Stimulated activated CD8-positive, alpha-beta memory T cell treated with anti-CD3 and anti-CD28 coated beads, Interleukin-2, amount 100 ng/mL, for 48 hours (primary cell): Measurements from ENCODE around the gene DCAF12.
A peak's percentile ranks its signal among the peaks of the same experiment; 100 is the strongest.
"Not testable (repeated sequence)": the region's sequence is repeated elsewhere in the genome, so short reads cannot be mapped to it uniquely, and the experiment has no call there.

Experiments used
- DNase-seq, 2 donors: peaks; one replicate each; pipeline ENCODE4 v3.0.0-alpha.2; 2020; ENCODE audit warnings: low read depth in 2 of 2

The DCAF12 gene

DNA sequence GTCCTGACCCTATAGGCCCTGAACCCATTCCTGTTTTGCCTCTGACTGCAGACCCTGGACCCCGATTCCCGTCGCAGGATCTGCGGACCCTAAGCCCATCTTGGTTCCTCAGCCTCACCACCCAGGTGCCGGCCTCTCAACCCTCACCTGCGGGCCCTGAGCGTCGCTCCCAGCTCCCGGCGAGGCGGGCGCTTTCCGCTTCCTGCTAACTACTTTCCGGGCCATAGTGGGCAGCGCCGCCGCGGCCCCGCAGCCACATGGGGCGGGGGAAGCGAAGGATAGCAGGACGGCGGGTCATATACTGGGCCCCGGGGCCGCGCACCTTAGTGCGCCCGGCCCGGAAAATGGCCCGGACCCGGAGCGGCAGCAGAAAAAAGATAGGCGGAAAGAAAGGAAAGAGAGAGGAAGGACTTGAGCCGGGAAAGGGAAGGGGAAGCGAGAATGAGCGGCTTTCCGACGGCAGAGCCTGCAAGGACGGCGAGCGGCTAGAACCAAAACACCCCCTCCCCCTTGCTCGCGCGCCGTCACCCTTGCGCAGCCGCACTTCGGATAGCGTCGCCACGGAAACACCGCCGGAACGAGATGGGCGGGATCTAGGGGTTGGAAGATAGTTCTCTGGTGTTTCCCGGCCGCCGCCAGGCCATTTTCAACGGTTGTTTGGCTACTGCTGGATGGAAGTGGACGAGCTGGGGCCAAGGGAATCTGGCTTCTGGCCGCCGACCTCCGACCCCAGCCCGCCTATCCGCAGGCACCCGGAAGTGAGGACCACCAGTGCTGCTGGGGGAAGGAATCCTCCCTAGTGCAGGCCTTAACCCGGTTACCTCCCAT is at the start of gene DCAF12:
DCAF12 (minus strand) TSS at position 492 of the 828 bp plus-strand sequence; CDS start at position 225, 267 bp downstream.
- DNase-seq = peak; percentile 83 to 85

DNA sequence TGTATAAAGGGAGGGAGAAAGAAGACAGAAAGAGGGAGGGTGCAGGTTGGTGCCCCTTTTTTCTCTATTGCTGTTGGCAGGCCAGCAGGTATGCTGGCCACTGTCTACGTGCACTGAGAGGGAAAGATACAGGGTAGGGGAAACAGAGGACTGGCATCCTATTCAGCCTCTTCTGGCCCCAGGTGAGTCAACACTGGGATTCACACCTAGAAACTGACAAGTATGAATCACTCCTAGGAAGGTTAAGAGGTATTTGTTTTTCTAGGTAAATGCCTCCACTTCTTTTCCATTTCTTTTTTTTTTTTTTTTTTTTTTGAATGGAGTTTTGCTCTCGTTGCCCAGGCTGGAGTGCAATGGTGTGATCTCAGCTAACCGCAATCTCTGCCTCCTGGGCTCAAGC is 49.6 kb upstream of the DCAF12 start:
- DNase-seq = no peak

DNA sequence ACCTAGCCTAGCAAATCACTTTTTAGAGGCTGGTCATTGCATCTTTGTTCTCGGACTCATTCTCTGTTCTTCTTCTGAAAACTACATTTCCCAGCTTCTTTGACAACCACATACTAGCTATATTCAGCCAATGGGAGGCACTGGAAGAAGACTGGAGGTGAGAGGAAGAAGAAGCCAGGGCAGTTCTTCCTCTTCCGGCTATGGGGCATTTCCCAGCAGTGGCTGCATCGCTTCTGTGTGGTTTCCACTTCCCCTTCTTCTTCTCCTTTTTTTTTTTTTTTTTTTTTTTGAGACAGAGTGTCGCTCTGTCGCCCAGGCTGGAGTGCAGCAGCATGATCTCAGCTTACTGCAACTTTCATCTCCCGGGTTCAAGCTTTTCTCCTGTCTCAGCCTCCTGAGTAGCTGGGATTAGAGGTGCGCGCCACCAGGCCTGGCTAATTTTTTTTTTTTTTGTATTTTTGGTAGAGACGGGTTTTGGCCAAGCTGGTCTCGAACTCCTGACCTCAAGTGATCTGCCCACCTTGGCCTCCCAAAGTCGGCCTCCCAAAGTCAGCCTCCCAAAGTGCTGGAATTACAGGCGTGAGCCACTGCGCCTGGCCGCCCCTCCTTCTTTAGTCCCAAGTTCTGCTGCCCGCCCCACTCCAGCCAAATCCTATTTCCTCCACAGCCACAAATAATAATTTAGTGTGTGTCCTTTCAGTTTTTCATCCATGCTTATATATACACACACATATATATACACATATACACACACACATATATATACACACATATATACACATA is 45.4 kb upstream of the DCAF12 start:
- no peak for DNase-seq

DNA sequence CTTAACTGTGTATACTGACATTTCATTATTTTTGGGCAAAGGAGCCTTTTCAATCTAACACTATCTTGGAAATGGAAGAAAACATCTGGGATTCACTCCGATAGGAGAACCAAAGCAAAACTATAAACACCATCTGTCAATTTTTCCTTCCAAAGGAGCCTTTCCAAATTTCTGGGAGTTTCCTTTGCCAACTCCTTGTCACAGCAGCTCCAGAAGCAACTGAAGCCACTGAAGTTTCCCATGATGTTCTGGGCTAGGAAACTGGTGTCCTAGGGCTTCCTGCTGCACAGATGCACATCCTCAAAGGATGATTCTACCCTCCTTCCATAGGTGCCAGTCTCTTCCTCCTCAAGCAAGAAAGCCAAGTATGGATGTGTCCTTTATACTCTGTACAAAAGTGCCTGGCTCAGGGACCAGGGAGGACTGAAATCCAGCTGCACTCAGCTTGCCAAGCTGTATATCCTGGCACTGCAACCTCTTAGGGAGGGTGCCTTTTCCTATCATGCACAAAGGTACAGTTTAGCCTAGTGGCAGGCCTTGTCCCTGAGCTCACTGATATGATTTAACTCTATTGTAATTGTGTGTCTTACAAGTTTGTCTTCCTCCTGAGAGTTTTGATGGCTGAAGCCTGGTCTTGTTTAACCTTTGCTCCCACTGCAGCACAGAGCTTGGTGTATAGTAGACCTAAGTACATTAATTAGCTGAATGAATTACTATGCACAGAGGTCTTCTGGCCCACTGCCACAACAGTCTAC is 43.9 kb upstream of the DCAF12 start:
- no peak for DNase-seq

DNA sequence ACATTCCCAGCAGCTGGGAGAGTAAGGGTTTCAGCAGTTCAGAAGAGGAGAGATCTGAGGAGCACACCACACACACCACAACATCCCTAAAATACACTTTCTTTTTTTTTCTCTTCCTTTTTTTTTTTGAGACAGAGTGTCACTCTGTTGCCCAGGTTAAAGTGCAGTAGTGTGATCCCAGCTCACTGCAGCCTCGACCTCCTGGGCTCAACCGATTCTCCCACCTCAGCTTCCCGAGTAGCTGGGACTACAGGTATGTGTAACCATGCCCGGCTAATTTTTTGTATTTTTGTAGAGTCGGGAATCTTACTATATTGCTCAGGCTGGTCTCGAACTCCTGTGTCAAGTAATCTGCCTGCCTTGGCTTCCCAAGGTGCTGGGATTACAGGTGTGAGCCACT is 42.6 kb upstream of the DCAF12 start:
- no peak for DNase-seq

DNA sequence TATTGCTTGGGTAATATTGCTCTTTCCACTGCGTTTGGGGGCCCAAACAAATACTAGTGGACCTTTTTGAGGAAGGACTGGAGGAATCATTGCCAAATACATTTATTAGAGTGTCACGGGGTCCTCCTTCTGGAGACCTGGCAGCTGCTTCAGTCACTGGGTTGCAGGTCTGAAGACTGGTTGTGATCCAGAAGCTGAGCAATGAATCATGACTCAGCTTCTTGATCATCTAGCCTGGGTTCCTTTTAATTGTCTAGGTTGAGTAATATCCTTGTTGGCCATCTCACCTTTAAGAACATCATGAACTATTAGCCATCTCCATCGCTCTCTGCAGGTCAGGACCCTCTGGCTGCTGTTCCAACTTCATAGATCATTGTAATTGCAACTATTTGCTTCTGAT is 36.9 kb upstream of the DCAF12 start:
- no peak for DNase-seq

DNA sequence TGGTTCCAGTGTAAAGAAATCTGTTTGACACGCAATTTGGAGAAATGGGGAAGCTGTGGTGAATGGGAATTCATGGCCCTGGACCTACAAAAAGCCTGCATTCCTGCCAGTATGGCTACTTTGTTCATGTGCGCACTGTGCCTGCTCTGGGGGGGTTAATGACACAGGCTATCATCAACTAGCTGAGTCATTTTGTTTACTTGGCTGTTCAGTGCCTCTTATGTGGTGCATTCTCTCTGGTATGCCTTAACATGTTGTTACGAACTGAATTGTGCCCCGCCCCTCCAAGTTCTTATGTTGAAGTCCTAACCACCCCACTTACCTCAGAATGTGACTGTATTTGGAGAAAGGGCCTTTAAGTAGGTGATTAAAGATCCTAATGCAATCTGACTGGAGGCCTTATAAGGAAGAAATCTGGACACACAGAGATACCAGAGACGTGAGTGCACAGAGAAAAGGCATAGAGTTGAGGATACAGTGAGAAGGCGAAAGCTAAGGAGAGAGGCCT is 31.9 kb upstream of the DCAF12 start:
- no peak for DNase-seq

DNA sequence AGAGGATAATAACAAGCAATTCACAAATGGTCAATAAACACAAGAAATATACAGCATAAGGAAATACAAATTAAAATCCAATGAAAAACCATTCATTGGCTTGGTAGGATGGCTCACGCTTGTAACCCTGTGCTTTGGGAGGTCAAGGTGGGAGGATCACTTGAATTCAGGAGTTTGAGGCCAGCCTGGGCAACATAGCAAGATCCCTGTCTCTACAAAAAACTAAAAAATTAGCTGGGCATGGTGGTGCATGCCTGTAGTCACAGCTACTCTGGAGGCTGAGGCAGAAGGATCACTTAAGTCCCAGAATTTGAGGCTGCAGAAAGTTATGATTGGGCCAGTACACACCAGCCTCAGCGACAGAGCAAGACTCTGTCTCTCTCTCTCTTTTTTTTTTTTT is 31.4 kb upstream of the DCAF12 start:
- DNase-seq = no peak

DNA sequence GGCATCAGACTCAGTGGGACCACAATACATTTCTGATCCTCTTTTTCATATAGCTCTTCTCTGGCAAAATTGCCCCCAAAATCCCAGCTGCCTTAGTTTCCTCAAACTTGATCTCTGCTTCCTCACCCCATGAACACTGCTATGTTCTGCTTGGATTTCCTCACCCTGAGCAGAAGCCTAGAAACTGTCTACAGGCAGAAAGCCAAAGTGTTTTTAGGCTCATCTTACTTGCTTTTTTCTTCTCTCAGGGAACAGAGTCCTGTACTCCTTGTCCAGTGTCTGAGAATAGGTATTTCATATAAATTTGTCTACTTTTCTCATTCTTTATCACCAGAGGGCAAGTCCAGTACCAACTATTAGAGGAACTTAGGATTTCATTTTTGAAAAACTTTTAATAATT is 30.8 kb upstream of the DCAF12 start:
- no peak for DNase-seq

DNA sequence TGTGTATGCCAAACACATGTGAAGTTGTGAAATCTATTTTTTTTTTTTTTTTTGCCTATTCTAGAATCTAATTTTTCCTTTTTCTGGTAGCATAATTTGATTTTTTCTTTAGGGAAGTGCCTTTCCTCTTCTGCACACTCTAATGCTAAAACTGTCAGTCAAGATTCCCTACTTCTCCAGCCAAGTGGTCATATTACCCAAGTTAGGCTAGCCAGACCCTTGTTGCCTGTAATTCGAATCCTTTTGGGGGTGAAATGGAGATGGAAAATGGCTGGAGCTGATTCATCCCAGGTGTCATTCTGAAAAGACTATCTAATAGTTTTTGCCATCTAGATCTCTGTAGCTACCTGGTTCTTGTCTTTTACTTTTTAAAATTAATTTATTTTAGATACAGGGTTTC is 27.6 kb upstream of the DCAF12 start:
- no peak for DNase-seq

DNA sequence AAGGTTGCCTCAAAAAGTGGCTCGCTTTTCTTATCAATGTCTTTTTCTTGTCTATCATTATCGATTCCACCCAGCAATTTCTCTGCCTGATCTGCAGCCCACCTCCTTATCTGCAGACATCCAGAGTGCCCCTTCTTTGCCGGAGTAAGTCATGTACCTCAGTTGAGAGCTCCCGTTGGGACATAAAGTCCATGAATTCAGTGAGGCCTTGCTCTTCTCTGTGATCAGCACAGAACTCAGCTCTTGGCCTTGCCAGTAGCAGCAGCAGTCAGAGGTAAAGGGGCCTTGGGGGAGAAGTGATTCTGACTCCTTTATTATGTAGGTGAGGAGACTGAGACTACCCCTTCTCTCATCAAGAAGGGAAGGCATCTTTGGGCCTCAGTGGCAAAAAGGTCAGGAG is 24.9 kb upstream of the DCAF12 start:
- DNase-seq = no peak

DNA sequence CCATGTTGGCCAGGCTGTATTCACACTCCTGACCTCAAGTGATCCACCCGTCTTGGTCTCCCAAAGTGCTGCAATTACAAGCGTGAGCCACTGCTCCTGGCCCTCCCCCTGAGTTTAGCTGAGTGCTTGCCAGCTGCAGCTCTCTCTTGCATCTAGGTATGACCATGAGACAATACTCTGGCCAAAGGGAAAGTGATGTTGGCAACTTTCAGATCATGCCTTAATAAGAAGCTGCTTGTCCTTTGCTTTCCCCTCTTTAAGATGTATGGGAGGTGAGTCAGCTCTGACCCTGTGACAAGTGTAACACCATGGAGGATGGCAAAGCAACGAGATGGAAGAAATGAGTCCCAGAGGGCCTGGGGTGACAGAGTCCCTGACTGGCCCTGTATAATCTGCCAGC is 18.7 kb upstream of the DCAF12 start:
- DNase-seq = no peak

DNA sequence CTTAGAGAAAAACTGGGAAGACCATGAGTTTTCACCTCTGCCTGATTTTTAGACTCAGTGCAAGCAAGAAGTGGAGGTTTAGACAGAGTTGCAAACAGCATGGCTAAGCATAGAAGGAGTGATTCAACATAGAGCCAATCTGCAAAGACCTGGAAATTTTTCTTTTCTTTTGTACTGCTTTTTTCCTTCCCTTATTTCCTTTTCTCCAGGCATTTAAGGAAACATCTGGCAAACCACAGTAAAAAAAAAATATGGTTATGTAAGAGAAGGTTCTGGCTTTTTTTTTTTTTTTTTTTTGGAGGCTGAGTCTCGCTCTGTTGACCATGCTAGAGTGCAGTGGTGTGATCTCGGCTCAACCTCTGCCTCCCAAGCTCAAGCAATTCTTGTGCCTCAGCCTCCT is 16.6 kb upstream of the DCAF12 start:
- DNase-seq = no peak

DNA sequence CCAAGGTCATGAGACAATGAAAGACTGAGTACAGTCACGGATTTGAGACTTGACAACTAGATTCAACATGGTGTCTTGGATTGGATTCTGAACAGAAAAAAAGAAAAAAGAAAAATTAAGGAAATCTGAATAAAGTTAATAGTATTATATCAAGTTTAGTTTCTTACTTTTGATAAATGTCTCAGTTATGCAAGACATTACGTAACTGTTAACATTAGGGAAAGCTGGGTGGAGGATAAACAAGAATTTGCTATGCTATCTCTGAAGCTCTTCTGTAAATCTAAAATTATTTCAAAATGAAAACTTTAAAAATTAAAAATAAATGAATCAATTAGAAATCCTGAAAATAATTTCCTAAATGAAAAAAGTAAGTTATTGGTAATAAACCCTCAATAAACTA is 14.4 kb upstream of the DCAF12 start:
- no peak for DNase-seq

DNA sequence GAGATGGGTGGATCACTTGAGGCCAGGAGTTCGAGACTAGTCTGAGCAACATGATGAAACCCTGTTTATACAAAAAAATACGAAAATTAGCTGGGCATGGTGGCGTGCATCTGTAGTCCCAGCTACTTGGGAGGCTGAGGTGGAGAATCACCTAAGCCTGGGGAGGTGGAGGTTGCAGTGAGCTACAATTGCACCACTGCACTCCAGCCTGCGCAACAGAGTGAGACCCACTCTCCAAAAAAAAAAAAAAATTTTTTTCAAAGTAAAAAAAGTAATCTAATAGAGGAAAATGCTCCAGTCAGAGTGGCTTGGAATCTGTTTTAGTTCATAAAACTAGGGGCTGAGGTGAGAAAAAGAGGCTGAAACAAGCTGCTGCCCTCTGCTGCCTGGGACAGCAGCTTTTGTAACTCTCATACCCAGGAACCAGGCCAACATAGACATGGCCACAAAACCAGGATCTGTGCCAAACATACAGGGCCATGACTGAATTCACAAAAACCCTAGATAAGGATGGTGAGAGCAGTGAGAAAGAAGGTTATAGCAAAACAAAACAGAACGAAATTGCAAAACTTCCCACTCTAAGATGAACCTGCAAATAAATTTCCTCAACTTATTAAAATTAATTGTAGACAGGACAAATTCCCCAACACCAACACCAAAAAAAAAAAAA is 13.1 kb upstream of the DCAF12 start:
- no peak for DNase-seq

DNA sequence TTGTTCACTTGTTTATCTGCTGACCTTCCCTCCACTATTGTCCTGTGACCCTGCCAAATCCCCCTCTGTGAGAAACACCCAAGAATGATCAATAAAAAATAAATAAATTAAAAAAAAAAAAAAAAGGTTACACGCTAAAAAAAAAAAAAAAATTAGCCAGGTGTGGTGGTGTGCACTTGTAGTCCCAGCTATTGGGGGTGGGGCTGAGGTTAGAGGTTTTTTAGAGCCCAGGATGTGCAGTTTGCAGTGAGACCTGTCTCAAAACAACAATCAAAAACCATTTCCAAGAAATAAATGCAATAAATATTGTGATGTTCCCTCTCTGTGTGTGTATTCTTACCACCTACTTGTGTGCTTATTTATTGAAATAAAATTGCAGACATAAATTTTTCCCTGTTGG is 12.1 kb upstream of the DCAF12 start:
- not testable (repeated sequence) for DNase-seq

DNA sequence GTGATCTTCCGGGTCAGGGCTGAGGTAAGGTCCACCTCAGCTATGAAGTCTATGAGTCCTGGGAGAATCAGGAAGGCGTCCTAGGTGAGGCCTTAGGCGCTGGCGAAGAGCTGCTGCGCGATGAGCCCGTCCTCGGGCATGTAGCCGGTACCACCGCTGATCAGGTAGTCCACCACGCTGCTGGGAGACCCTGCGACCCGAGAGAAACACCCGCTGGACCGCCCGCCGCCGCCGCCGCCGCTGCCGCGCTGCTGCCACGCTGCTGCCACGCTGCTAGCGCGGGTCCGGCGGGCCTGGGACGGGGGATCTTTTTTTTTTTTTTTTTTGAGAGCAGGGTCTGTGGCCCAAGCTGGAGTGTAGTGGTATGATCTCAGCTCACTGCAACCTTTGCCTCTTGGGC is 8.0 kb upstream of the DCAF12 start:
- no peak for DNase-seq

DNA sequence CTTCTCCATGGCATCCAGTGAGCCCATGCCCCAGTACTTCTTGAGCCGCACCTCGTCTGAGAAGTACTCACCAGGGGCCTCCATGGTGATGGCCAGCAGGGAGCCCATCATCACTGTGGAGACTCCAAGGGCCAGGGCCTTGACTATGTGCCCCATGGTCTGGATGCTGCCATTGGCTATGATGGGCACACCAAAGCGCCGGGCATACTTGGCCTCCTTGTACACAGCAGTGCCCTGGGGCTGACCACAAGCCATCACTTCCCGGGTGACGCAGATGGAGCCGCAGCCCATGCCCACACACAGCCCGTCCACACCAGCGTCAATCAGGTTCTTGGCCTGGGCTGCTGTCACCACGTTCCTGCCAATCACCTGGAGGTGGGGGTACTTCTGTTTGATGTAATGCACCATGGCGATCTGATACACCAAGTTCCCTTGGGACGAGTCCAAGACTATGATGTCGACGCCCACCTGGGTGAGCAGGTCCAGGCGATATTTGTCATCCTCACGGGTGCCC is 7.0 kb upstream of the DCAF12 start:
- no peak for DNase-seq

DNA sequence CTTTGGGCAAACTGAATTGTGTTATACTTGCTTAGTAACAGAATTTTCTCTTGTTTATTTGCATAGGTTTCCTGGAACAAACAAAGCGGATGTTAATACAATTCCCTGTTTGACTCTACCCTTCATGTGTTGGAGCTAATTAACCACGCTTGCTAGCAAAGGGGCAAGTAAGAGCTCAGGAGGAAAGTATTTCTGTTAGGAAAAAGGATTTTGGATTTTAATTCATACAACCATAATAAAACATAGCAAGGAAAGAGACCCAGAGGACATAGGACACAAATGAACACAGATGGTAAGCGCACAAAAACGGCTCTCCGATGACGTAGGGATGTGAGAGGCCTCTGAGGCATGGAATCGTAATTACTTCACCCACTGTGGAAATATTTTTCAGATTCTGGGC is 5.1 kb upstream of the DCAF12 start:
- DNase-seq = no peak

DNA sequence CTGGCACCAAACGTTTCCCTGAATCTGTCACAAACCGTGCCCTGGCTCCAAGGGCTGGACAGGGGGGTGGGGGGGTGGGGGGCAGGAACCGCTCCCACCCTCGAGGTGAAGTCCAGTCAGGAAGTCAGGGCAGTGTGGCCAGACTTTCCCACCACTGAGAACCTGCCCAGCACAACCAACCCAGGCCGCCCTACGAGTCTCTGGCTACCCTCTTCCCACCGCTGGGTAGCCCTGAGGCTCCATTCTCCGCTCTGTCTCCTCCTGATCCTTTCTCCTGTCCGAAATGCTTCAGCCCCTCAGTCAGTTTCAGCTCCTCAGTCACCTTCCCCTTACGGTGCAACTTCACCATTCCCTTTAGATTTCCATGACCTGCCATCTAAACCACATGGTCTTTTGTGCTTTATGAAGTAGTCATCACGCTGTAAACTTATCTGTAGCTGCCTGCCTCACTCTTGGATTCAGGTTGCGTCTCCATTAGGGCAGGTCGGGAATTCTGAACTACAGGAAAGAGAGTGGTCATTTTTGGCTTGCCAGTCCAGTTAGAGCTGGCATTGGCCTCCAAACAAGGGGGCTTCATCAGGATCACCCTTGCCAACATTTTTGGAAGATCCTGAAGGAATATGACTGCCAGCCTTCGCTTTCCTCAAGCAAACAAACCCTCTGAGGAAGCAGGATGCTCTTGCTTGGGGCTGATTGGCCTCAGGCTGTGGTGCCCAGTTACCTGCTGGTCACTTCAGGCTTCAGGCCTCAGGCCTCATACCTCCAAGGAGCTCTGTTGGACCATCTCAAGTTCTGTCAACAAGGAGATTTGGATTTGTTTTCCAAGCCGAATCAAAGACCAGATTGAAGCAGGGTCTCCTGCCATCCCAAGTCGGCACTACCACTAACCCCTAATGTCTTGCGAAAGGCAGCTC is 794 bp upstream of the DCAF12 start:
- no peak for DNase-seq
